ENCODE results near the gene DMXL1. TPM values are rescaled to one million over a fixed set of nuclear protein-coding genes. Genes with fewer than 3 reads are reported as not detected.

DMXL1 gene
- total and polyA plus RNA-seq, 12 donors: 5.9 to 36.5 (median 25.4) TPM

GRCh38 chr5:119187776-119188529 lies 117.1 kb downstream of the DMXL1 start:
- 86 to 95% methylated on average over 7 of the region's 7 CpGs for WGBS, 2 donors
- no peak for DNase-seq
- H3K4me1 ChIP-seq: peaks cover 0 to 5% (median 0%) of the 10 kb centered on the region in 9 donors
- TF ChIP-seq, protein P1, sequence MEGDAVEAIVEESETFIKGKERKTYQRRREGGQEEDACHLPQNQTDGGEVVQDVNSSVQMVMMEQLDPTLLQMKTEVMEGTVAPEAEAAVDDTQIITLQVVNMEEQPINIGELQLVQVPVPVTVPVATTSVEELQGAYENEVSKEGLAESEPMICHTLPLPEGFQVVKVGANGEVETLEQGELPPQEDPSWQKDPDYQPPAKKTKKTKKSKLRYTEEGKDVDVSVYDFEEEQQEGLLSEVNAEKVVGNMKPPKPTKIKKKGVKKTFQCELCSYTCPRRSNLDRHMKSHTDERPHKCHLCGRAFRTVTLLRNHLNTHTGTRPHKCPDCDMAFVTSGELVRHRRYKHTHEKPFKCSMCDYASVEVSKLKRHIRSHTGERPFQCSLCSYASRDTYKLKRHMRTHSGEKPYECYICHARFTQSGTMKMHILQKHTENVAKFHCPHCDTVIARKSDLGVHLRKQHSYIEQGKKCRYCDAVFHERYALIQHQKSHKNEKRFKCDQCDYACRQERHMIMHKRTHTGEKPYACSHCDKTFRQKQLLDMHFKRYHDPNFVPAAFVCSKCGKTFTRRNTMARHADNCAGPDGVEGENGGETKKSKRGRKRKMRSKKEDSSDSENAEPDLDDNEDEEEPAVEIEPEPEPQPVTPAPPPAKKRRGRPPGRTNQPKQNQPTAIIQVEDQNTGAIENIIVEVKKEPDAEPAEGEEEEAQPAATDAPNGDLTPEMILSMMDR (IDR thresholded peaks at IDR 0.05): no peak
- intact Hi-C loops (cut with DNase I): no loop called here
- no peaks in the 10 kb centered on the region for H3K9me3 ChIP-seq
- peak overlapping the region in 1 of 10 donors; percentile 28 for H3K27ac ChIP-seq
- H3K27me3 ChIP-seq: no peaks in the 10 kb centered on the region
- H3K4me3 ChIP-seq: no peak overlapping the region
- peaks cover 0 to 63% (median 8%) of the 10 kb centered on the region in 9 donors for H3K36me3 ChIP-seq
- no peak for ATAC-seq

GRCh38 chr5:119190470-119191095 lies 119.7 kb downstream of the DMXL1 start:
- 80 to 85% methylated on average over 1 of the region's 1 CpG for WGBS, 2 donors
- intact Hi-C loops (cut with DNase I): no loop called here
- no peak overlapping the region for H3K27ac ChIP-seq
- no peak for DNase-seq
- peaks cover 0 to 5% (median 0%) of the 10 kb centered on the region in 9 donors for H3K4me1 ChIP-seq
- H3K9me3 ChIP-seq: no peaks in the 10 kb centered on the region
- TF ChIP-seq, protein P1 (IDR thresholded peaks at IDR 0.05): no peak
- H3K4me3 ChIP-seq: no peak overlapping the region
- no peak for ATAC-seq
- no peaks in the 10 kb centered on the region for H3K27me3 ChIP-seq
- peaks cover 0 to 72% (median 16%) of the 10 kb centered on the region in 9 donors for H3K36me3 ChIP-seq

GRCh38 chr5:119191944-119192343 lies 121.1 kb downstream of the DMXL1 start:
- Histone ChIP-seq H3K27me3 (no peaks in the 10 kb centered on the region), H3K9me3 (no peaks in the 10 kb centered on the region), H3K27ac (no peak overlapping the region), H3K4me1 (peaks cover 0 to 5% (median 0%) of the 10 kb centered on the region in 9 donors), H3K36me3 (peaks cover 0 to 77% (median 16%) of the 10 kb centered on the region in 9 donors), H3K4me3 (no peak overlapping the region)
- WGBS, 2 donors: 94 to 100% methylated on average over 1 of the region's 1 CpG
- intact Hi-C loops (cut with DNase I): no loop called here
- no peak for DNase-seq
- ATAC-seq: no peak
- TF ChIP-seq, protein P1 (IDR thresholded peaks at IDR 0.05): no peak

GRCh38 chr5:119200795-119201194 lies 129.9 kb downstream of the DMXL1 start:
- Histone ChIP-seq H3K27me3 (no peaks in the 10 kb centered on the region), H3K36me3 (peaks cover 0 to 86% (median 41%) of the 10 kb centered on the region in 9 donors)
- intact Hi-C loops (cut with DNase I): no loop called here

More at GRCh38 chr5:119200795-119201194, 129.9 kb downstream of the DMXL1 start:
- Histone ChIP-seq H3K4me3 (no peak overlapping the region), H3K27ac (no peak overlapping the region), H3K4me1 (peaks cover 0 to 9% (median 0%) of the 10 kb centered on the region in 9 donors), H3K9me3 (peaks cover 0 to 16% (median 0%) of the 10 kb centered on the region in 11 donors)
- ATAC-seq (no peak), DNase-seq (no peak)
- TF ChIP-seq, protein P1 (IDR thresholded peaks at IDR 0.05): no peak

Measured in heart right ventricle (tissue), 16 donors.